ENCODE data around the gene C12orf57.
A peak's percentile ranks its signal among the peaks of the same experiment; 100 is the strongest.

The C12orf57 gene

GRCh38 chr12:6917491-6918231 is 26.2 kb upstream of the C12orf57 start:
- DNase-seq (ENCODE audit: low spot score), result no peak

- DNase-seq (ENCODE audit: low spot score), result no peak
Measured at GRCh38 chr12:6919588-6919987, 24.2 kb upstream of the C12orf57 start.

- DNase-seq (ENCODE audit: low spot score), result no peak
Measured at GRCh38 chr12:6921539-6921938, 22.3 kb upstream of the C12orf57 start.

- DNase-seq (ENCODE audit: low spot score), result no peak
Measured at GRCh38 chr12:6921996-6922946, 21.6 kb upstream of the C12orf57 start.

- no peak for DNase-seq (ENCODE audit: low spot score)
Measured at GRCh38 chr12:6923003-6923732, 20.7 kb upstream of the C12orf57 start.

- DNase-seq (ENCODE audit: low spot score), result no peak
Measured at GRCh38 chr12:6923851-6924250, 20.0 kb upstream of the C12orf57 start.

- no peak for DNase-seq (ENCODE audit: low spot score)
Measured at GRCh38 chr12:6925239-6925539, 18.6 kb upstream of the C12orf57 start.

- no peak for DNase-seq (ENCODE audit: low spot score)
Measured at GRCh38 chr12:6925540-6926279, 18.1 kb upstream of the C12orf57 start.

- DNase-seq (ENCODE audit: low spot score), result peak; percentile 75
Measured at GRCh38 chr12:6927379-6928021, 16.3 kb upstream of the C12orf57 start, which contains the start of gene ATN1. Gene ATN1 (plus strand): TSS chr12:6927959. CDS start chr12:6934002, 6,043 bp downstream.

GRCh38 chr12:6928022-6928702 is 15.7 kb upstream of the C12orf57 start:
- no peak for DNase-seq (ENCODE audit: low spot score)

- no peak for DNase-seq (ENCODE audit: low spot score)
Measured at GRCh38 chr12:6928703-6929407, 15.0 kb upstream of the C12orf57 start.

GRCh38 chr12:6929466-6930452 is 14.1 kb upstream of the C12orf57 start:
- no peak for DNase-seq (ENCODE audit: low spot score)

GRCh38 chr12:6932766-6933165 is 11.1 kb upstream of the C12orf57 start:
- DNase-seq (ENCODE audit: low spot score), result no peak

- no peak for DNase-seq (ENCODE audit: low spot score)
Measured at GRCh38 chr12:6934110-6934509, 9.7 kb upstream of the C12orf57 start.

GRCh38 chr12:6935371-6936193 is 8.2 kb upstream of the C12orf57 start:
- no peak for DNase-seq (ENCODE audit: low spot score)

- DNase-seq (ENCODE audit: low spot score), result no peak
Measured at GRCh38 chr12:6936194-6936635, 7.6 kb upstream of the C12orf57 start.

- no peak for DNase-seq (ENCODE audit: low spot score)
Measured at GRCh38 chr12:6936636-6937480, 7.0 kb upstream of the C12orf57 start.

All from HuH-7 (cell line).